Tongue (tissue), 3 donors: ENCODE results near the gene HOATZ. TPM values are rescaled to one million over a fixed set of nuclear protein-coding genes. Genes with fewer than 3 reads are reported as not detected.
A peak's percentile ranks its signal among the peaks of the same experiment; 100 is the strongest.

ENCODE experiments used
- DNase-seq: peaks from one replicate; pipeline ENCODE4 v3.0.0-alpha.2; 2015
- small RNA-seq: library from RNA; depleted of rRNA; stranded (forward); fragments of <200 nt; gene quantifications from one replicate; pipeline ENCODE3, GENCODE V24; 2014; ENCODE audit warnings: low replicate concordance
- total RNA-seq: library from RNA; depleted of rRNA; stranded (reverse); fragments of >200 nt; gene quantifications from one replicate; pipeline ENCODE4 v1.2.3, GENCODE V29; 2014

HOATZ gene
- total RNA-seq, 1 donor from 2014 or later, result not detected

DNA sequence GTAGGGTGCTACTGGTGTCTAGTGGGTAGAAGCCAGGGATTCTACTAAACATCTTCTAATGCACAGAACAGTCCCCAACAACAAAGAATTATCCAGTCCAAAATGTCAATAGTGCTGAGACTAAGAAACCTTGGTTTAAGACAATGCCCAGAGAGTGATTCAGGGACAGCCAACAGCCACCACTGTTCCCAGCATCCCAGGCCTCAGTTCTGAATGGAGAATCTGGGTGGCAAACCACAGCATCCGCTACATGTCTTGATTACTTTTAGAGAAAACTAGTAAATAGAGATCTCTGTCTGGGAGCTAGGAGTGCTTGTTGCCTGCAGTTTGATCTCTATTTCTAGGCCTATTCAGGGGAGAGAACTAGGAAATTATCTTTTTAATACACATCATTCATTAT lies 66.8 kb downstream of the HOATZ start:
- no peak for DNase-seq

DNA sequence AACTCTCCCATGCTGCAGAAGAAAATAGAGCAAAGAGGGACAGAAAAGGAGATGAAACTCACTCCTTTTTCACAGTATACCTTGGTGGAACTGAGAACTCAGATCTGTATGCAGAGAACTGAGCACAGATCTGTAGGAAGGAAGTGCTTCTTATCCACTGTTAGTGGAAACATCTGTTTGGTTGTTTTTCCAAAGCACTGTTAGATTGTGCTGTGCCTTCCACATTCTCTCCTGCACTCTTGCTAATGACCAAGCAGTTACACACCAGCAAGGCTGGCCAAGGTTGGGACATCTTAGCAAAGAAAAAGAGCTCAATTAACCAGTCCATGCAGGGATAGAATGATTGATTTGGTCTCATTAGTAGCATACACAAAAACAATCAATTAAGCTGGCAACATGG lies 67.6 kb downstream of the HOATZ start:
- DNase-seq, result no peak

- DNase-seq, result no peak
Observed at GRCh38 chr11:111582881-111583280, 68.3 kb downstream of the HOATZ start.

GRCh38 chr11:111585371-111585770 lies 70.8 kb downstream of the HOATZ start:
- DNase-seq, result no peak

DNA sequence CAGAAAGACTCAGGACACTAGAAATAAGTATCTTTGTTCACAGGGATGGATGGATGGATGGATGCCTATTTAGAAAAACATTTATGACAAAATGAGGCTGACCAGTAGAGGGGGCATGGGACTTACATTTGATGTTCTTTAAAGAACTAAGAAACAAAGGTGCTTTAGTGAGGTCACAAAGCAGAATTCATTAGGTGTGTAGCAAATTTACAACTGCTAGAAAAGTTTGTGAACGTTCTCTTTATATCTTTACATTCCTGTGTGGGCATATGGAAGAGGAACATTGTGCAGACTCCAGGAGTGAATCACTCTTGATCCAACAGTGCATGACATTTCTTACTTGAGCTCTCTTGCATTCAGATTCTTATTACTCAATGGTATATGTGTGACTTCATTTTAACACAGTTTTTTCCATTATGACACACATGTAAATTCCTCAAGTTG lies 71.8 kb downstream of the HOATZ start:
- DNase-seq, result peak; percentile 68

Small RNAs within 50 kb of the gene (small RNA-seq; reads per million reads assigned to genes)
- gene MIR34B, result 0.29 reads per million, percentile 50 among the genes with 10 or more reads in this experiment
- 4.3 reads per million, percentile 92 among the genes with 10 or more reads in this experiment for gene MIR34C

Other genes with a start within 250 kb of the HOATZ start
- 0.72 TPM for gene POU2AF3, start 216.2 kb upstream of the HOATZ start, total RNA-seq
- 0.72 TPM for gene POU2AF1, start 135.5 kb upstream of the HOATZ start, total RNA-seq
- gene BTG4, start 2.4 kb upstream of the HOATZ start, total RNA-seq, result 3.0 TPM
- gene LAYN, start 25.9 kb downstream of the HOATZ start, total RNA-seq, result 21.1 TPM
- 25.4 TPM for gene SIK2, start 87.7 kb downstream of the HOATZ start, total RNA-seq